ENCODE data around the gene MYOM3. TPM values are rescaled to one million over a fixed set of nuclear protein-coding genes. Genes with fewer than 3 reads are reported as not detected.
"Not testable (repeated sequence)": the region's sequence is repeated elsewhere in the genome, so short reads cannot be mapped to it uniquely, and the experiment has no call there.

The MYOM3 gene
- total RNA-seq, 3 donors from 2014 or later (not counting 1 experiment from before 2014, with no cell fraction given) = 0.08 TPM; not detected in 2

DNA sequence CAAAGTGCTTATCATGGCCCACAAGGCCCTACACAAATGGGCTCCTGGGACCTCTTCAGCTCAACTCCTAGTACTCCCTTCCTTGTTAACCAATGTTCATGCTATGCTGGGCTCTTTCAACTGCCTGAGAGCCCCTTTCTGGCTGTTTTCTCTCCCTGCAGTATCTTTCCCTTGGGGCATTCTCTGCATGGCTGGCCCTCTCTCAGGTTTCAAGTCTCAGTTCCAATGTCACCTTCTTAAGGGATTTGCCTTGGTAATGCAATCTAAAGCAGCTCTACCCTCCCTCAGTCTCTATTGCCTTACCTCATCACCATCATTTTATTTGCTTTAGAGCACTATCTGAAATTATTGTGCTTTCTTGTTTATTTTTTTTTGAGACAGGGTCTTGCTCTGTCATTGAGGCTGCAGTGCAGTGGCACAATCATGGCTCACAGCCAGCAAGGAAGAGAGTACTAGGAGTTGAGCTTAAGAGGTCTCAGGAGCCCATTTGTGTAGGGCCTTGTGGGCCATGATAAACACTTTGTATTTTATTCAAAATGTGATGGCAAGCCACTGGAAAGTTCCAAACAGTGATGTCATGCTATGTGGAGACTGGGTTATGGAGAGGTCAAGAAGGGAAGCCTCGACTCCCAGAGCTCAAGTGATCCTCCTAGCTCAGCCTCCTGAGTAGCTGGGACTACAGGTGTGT lies 68.4 kb downstream of the MYOM3 start:
- intact Hi-C loops (cut with micrococcal nuclease) = no loop called here
- Histone ChIP-seq H3K4me3 (ENCODE audit: low read length) (no peak overlapping the region), H3K4me1 (ENCODE audit: control insufficient read depth, insufficient read depth, low read length) (no peaks in the 10 kb centered on the region), H3K27me3 (ENCODE audit: control insufficient read depth, insufficient read depth, low read length) (no peaks in the 10 kb centered on the region), H3K9me3 (ENCODE audit: control insufficient read depth, insufficient read depth, low read length) (no peaks in the 10 kb centered on the region), H3K27ac (ENCODE audit: low read length) (no peak overlapping the region), H3K36me3 (ENCODE audit: control insufficient read depth, insufficient read depth, low read length) (no peaks in the 10 kb centered on the region)
- DNase-seq (no peak), ATAC-seq (no peak)
- no peaks in the 10 kb centered on the region for H3K9me3 Mint-ChIP-seq
- H3K27me3 Mint-ChIP-seq (ENCODE audit: low read depth in 2 of 2) = peaks cover 0 to 7% of the 10 kb centered on the region in 2 donors
- no peak overlapping the region for H3K27ac Mint-ChIP-seq
- H3K4me3 Mint-ChIP-seq = no peak overlapping the region
- no peak for TF ChIP-seq CTCF (IDR thresholded peaks at IDR 0.05)
- 83% methylated on average over 1 of the region's 1 CpG for WGBS (ENCODE audit: insufficient coverage)
- H3K4me1 Mint-ChIP-seq = no peaks in the 10 kb centered on the region
- H3K36me3 Mint-ChIP-seq = no peaks in the 10 kb centered on the region

- Mint-ChIP-seq H3K27me3 (ENCODE audit: low read depth in 2 of 2) (peaks cover 0 to 7% of the 10 kb centered on the region in 2 donors), H3K4me3 (no peak overlapping the region), H3K9me3 (no peaks in the 10 kb centered on the region), H3K4me1 (no peaks in the 10 kb centered on the region), H3K27ac (no peak overlapping the region), H3K36me3 (no peaks in the 10 kb centered on the region)
- ATAC-seq = no peak
- no peak for TF ChIP-seq CTCF (IDR thresholded peaks at IDR 0.05)
- no peaks in the 10 kb centered on the region for H3K9me3 ChIP-seq (ENCODE audit: control insufficient read depth, insufficient read depth, low read length)
- H3K4me1 ChIP-seq (ENCODE audit: control insufficient read depth, insufficient read depth, low read length) = no peaks in the 10 kb centered on the region
- H3K4me3 ChIP-seq (ENCODE audit: low read length) = no peak overlapping the region
- no peaks in the 10 kb centered on the region for H3K36me3 ChIP-seq (ENCODE audit: control insufficient read depth, insufficient read depth, low read length)
- WGBS (ENCODE audit: insufficient coverage) = 93% methylated on average over 3 of the region's 4 CpGs
- intact Hi-C loops (cut with micrococcal nuclease) = no loop called here
- H3K27ac ChIP-seq (ENCODE audit: low read length) = no peak overlapping the region
- no peak for DNase-seq
- H3K27me3 ChIP-seq (ENCODE audit: control insufficient read depth, insufficient read depth, low read length) = no peaks in the 10 kb centered on the region
These were observed 69.6 kb downstream of the MYOM3 start for GRCh38 chr1:24042315-24042714.

DNA sequence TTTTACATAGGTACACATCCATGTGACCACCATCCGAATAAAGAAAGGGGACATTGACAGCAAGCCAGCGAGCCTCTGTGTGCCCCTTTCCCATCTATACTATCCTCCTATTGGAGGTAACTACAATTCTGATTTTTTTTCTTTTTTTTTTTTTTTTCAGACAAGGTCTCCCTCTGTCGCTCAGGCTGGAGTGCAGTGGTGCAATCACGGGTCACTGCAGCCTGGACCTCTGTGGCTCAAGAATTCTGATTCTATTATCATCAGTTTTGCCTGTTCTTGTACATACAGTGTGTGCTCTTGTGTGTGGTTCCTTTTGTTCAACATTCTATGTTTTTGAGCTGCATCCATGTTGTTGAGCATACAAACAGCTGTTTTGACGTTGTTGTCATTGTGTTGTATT lies 75.8 kb downstream of the MYOM3 start:
- H3K9me3 ChIP-seq (ENCODE audit: control insufficient read depth, insufficient read depth, low read length) = no peaks in the 10 kb centered on the region
- H3K4me1 ChIP-seq (ENCODE audit: control insufficient read depth, insufficient read depth, low read length) = no peaks in the 10 kb centered on the region
- H3K36me3 ChIP-seq (ENCODE audit: control insufficient read depth, insufficient read depth, low read length) = no peaks in the 10 kb centered on the region
- H3K27me3 ChIP-seq (ENCODE audit: control insufficient read depth, insufficient read depth, low read length) = no peaks in the 10 kb centered on the region
- H3K4me3 Mint-ChIP-seq = no peak overlapping the region
- peaks cover 0 to 7% of the 10 kb centered on the region in 2 donors for H3K27me3 Mint-ChIP-seq (ENCODE audit: low read depth in 2 of 2)
- no peaks in the 10 kb centered on the region for H3K9me3 Mint-ChIP-seq
- DNase-seq = no peak
- intact Hi-C loops (cut with micrococcal nuclease) = no loop called here
- H3K27ac Mint-ChIP-seq = no peak overlapping the region
- no peaks in the 10 kb centered on the region for H3K36me3 Mint-ChIP-seq
- ATAC-seq = no peak
- H3K4me1 Mint-ChIP-seq = no peaks in the 10 kb centered on the region
- H3K27ac ChIP-seq (ENCODE audit: low read length) = no peak overlapping the region
- 88% methylated on average over 5 of the region's 5 CpGs for WGBS (ENCODE audit: insufficient coverage)
- H3K4me3 ChIP-seq (ENCODE audit: low read length) = no peak overlapping the region
- TF ChIP-seq CTCF (IDR thresholded peaks at IDR 0.05) = no peak

DNA sequence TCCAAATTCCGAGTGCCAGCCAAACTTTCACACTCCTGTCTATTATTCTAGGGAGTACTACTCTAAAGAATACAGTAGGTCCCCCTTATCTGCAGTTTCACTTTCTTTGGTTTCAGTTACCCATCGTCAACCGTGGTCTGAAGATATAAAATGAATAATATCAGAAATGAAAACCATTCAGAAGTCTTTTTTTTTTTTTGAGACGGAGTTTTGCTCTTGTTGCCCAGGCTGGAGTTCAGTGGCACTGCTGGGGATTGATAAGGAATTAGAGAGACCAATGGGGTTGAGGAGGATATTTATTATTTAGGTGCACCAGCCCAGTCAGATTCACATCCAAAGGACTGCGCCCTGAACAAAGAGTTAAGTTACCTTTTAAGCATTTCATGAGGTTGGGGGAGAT lies 79.0 kb downstream of the MYOM3 start:
- no peak overlapping the region for H3K4me3 ChIP-seq (ENCODE audit: low read length)
- no peak for TF ChIP-seq CTCF (IDR thresholded peaks at IDR 0.05)
- no peak for ATAC-seq
- H3K27me3 Mint-ChIP-seq (ENCODE audit: low read depth in 2 of 2) = no peaks in the 10 kb centered on the region
- no peaks in the 10 kb centered on the region for H3K36me3 ChIP-seq (ENCODE audit: control insufficient read depth, insufficient read depth, low read length)
- no peaks in the 10 kb centered on the region for H3K4me1 ChIP-seq (ENCODE audit: control insufficient read depth, insufficient read depth, low read length)
- H3K27ac ChIP-seq (ENCODE audit: low read length) = no peak overlapping the region
- H3K9me3 Mint-ChIP-seq = no peaks in the 10 kb centered on the region
- H3K27me3 ChIP-seq (ENCODE audit: control insufficient read depth, insufficient read depth, low read length) = no peaks in the 10 kb centered on the region
- H3K4me1 Mint-ChIP-seq = no peaks in the 10 kb centered on the region
- H3K27ac Mint-ChIP-seq = no peak overlapping the region
- WGBS (ENCODE audit: insufficient coverage) = 69% methylated on average over 4 of the region's 5 CpGs
- no peak overlapping the region for H3K4me3 Mint-ChIP-seq
- no peak for DNase-seq
- H3K9me3 ChIP-seq (ENCODE audit: control insufficient read depth, insufficient read depth, low read length) = no peaks in the 10 kb centered on the region
- no peaks in the 10 kb centered on the region for H3K36me3 Mint-ChIP-seq
- intact Hi-C loops (cut with micrococcal nuclease) = no loop called here

- H3K4me3 ChIP-seq (ENCODE audit: low read length); H3K9me3 Mint-ChIP-seq; H3K4me3 Mint-ChIP-seq; H3K36me3 Mint-ChIP-seq; H3K27me3 Mint-ChIP-seq (ENCODE audit: low read depth in 2 of 2); H3K4me1 ChIP-seq (ENCODE audit: control insufficient read depth, insufficient read depth, low read length); H3K9me3 ChIP-seq (ENCODE audit: control insufficient read depth, insufficient read depth, low read length); H3K27ac Mint-ChIP-seq; intact Hi-C loops (cut with micrococcal nuclease); H3K27ac ChIP-seq (ENCODE audit: low read length); H3K36me3 ChIP-seq (ENCODE audit: control insufficient read depth, insufficient read depth, low read length); H3K27me3 ChIP-seq (ENCODE audit: control insufficient read depth, insufficient read depth, low read length); H3K4me1 Mint-ChIP-seq; DNase-seq; ATAC-seq: not testable (repeated sequence)
- 81% methylated on average over 6 of the region's 7 CpGs for WGBS (ENCODE audit: insufficient coverage)
These were observed 80.9 kb downstream of the MYOM3 start for GRCh38 chr1:24030976-24031516.
